ENCODE results near the gene LILRA2. TPM values are rescaled to one million over a fixed set of nuclear protein-coding genes. Genes with fewer than 3 reads are reported as not detected.

The LILRA2 gene
- total RNA-seq, 1 experiment from 2014 or later = not detected

DNA sequence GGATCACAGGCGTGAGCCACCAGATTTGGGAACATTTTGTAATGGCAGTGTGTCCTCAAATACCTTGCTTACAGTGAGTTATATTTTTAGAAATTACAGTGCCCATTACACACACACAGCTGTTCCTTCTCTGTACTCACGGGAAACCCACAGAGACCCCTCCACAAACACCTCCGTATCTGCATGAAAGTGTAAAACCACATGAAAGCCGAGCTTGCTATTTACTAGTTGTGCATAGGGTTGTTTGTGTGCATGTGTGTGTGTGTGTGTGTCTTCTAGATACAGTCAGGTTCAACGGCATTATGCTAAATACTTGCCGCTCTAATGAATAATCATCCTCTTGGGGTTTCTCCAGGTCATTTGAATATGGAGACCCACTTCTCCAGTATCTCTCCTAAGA is 22.3 kb upstream of the LILRA2 start:
- BruUV-seq (replicated peaks) = no TSS peak
- H3K4me3 Mint-ChIP-seq (ENCODE audit: unreplicated experiment) = no peak overlapping the region
- no peak overlapping the region for H3K27ac Mint-ChIP-seq (ENCODE audit: unreplicated experiment)
- POLR2A ChIA-PET = no interaction called here
- Histone ChIP-seq H3K4me1 (no peaks in the 10 kb centered on the region), H3K27me3 (replicated peaks; ENCODE audit: control insufficient read depth, insufficient read depth, low read length) (no peaks in the 10 kb centered on the region), H3K9me3 (no peaks in the 10 kb centered on the region), H3K4me3 (ENCODE audit: low read depth, low read length) (no peak overlapping the region), H3K36me3 (ENCODE audit: control insufficient read depth, insufficient read depth, low read length) (no peaks in the 10 kb centered on the region)
- peaks cover 12% of the 10 kb centered on the region for H3K9me3 Mint-ChIP-seq (ENCODE audit: unreplicated experiment)
- TF ChIP-seq, protein P1, sequence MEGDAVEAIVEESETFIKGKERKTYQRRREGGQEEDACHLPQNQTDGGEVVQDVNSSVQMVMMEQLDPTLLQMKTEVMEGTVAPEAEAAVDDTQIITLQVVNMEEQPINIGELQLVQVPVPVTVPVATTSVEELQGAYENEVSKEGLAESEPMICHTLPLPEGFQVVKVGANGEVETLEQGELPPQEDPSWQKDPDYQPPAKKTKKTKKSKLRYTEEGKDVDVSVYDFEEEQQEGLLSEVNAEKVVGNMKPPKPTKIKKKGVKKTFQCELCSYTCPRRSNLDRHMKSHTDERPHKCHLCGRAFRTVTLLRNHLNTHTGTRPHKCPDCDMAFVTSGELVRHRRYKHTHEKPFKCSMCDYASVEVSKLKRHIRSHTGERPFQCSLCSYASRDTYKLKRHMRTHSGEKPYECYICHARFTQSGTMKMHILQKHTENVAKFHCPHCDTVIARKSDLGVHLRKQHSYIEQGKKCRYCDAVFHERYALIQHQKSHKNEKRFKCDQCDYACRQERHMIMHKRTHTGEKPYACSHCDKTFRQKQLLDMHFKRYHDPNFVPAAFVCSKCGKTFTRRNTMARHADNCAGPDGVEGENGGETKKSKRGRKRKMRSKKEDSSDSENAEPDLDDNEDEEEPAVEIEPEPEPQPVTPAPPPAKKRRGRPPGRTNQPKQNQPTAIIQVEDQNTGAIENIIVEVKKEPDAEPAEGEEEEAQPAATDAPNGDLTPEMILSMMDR (IDR thresholded peaks at IDR 0.05; ENCODE audit: insufficient read depth in 1 of 2, low read depth in 1 of 2, low read length in 1 of 2, severe bottlenecking in 1 of 2, unreplicated experiment in 1 of 2) = no peak
- DNase-seq = no peak
- H3K36me3 Mint-ChIP-seq (ENCODE audit: insufficient read depth, unreplicated experiment) = no peaks in the 10 kb centered on the region
- intact Hi-C loops (cut with micrococcal nuclease; ENCODE audit: unreplicated experiment) = no loop called here
- CTCF ChIA-PET = no interaction called here
- H3K4me1 Mint-ChIP-seq (ENCODE audit: low read depth, unreplicated experiment) = no peaks in the 10 kb centered on the region
- H3K27me3 Mint-ChIP-seq (ENCODE audit: insufficient read depth, unreplicated experiment) = peaks cover 2% of the 10 kb centered on the region

DNA sequence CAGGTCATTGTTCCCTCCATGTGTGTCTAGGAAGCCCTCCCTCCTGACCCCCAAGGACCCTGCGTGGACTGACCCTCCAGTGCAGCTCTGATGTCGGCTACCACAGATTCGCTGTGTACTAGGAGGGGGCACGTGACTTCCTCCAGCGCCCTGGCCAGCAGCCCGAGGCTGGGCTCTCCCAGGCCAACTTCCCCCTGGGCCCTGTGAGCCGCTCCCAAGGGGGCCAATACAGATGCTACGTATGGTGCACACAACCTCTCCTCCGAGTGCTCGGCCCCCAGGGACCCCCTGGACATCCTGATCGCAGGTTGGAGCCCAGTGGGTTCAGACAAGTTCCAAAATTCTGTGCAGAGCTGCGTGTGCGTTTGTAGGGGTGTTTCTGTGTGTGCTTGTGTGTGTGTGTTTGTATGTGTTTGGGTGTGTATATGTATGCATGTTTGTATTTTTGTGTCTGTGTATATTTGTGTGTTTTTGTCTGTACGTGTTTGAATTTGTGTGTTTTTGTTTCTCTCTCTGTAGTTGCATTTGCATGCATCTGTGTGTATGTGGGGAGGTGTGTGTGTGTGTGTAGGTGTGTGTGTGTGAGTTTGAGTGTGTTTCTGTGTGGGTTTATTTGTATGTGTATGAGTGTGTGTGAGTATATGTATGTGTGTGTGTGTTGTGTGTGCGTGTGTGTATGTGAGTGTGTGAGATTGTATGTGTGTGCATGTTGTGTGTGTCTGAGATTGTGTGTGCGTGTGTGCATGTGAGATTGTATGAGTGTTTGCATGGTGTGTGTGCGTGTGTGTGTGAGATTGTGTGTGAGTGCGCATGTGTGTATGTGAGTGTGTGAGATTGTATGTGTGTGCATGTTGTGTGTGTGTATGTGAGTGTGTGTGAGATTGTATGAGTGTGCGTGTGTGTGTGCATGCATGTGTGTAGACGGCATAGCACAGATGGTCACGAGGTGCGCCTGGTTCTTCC is 21.4 kb upstream of the LILRA2 start:
- intact Hi-C loops (cut with micrococcal nuclease; ENCODE audit: unreplicated experiment) = no loop called here
- Mint-ChIP-seq H3K4me1 (ENCODE audit: low read depth, unreplicated experiment) (no peaks in the 10 kb centered on the region), H3K27ac (ENCODE audit: unreplicated experiment) (no peak overlapping the region), H3K36me3 (ENCODE audit: insufficient read depth, unreplicated experiment) (no peaks in the 10 kb centered on the region), H3K9me3 (ENCODE audit: unreplicated experiment) (peaks cover 12% of the 10 kb centered on the region), H3K27me3 (ENCODE audit: insufficient read depth, unreplicated experiment) (peaks cover 2% of the 10 kb centered on the region), H3K4me3 (ENCODE audit: unreplicated experiment) (no peak overlapping the region)
- BruUV-seq (replicated peaks) = no TSS peak
- TF ChIP-seq, protein P1 (IDR thresholded peaks at IDR 0.05; ENCODE audit: insufficient read depth in 1 of 2, low read depth in 1 of 2, low read length in 1 of 2, severe bottlenecking in 1 of 2, unreplicated experiment in 1 of 2) = no peak
- ChIA-PET POLR2A (interaction anchor here (0.6 kb wide), 1 partner anchor 130 kb away, joined by 3 read pairs; no protein-coding TSS in a partner anchor), CTCF (no interaction called here)
- no peak for DNase-seq
- no peaks in the 10 kb centered on the region for H3K4me1 ChIP-seq
- no peaks in the 10 kb centered on the region for H3K36me3 ChIP-seq (ENCODE audit: control insufficient read depth, insufficient read depth, low read length)
- H3K27me3 ChIP-seq (replicated peaks; ENCODE audit: control insufficient read depth, insufficient read depth, low read length) = no peaks in the 10 kb centered on the region
- no peaks in the 10 kb centered on the region for H3K9me3 ChIP-seq
- H3K4me3 ChIP-seq (ENCODE audit: low read depth, low read length) = no peak overlapping the region

DNA sequence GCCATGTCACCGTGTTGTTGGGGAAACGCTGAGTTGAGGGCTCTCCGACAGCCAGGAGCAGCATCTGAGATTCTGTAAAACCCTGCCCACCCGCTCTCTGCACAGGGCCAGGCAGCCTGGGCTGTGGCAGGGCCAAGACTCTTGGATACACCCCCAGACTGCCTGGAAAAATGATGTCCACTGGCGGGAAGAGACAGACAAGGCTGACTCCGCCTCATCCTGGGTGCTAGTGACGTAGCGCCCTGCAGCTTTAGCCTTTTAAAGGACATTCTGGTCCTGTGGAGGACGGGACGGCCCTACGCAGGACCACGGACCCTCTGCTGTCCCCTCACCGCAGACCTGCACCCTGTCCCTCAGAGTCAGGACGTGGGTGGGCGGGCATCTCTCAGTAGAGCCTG is 20.7 kb upstream of the LILRA2 start:
- Histone ChIP-seq H3K4me1 (no peaks in the 10 kb centered on the region), H3K36me3 (ENCODE audit: control insufficient read depth, insufficient read depth, low read length) (no peaks in the 10 kb centered on the region), H3K27me3 (replicated peaks; ENCODE audit: control insufficient read depth, insufficient read depth, low read length) (no peaks in the 10 kb centered on the region), H3K9me3 (no peaks in the 10 kb centered on the region), H3K4me3 (ENCODE audit: low read depth, low read length) (no peak overlapping the region)
- Mint-ChIP-seq H3K27me3 (ENCODE audit: insufficient read depth, unreplicated experiment) (peaks cover 2% of the 10 kb centered on the region), H3K4me1 (ENCODE audit: low read depth, unreplicated experiment) (no peaks in the 10 kb centered on the region), H3K36me3 (ENCODE audit: insufficient read depth, unreplicated experiment) (no peaks in the 10 kb centered on the region), H3K9me3 (ENCODE audit: unreplicated experiment) (peaks cover 12% of the 10 kb centered on the region), H3K27ac (ENCODE audit: unreplicated experiment) (no peak overlapping the region), H3K4me3 (ENCODE audit: unreplicated experiment) (no peak overlapping the region)
- intact Hi-C loops (cut with micrococcal nuclease; ENCODE audit: unreplicated experiment) = no loop called here
- DNase-seq = no peak
- ChIA-PET POLR2A (no interaction called here), CTCF (no interaction called here)
- no TSS peak for BruUV-seq (replicated peaks)
- TF ChIP-seq, protein P1 (IDR thresholded peaks at IDR 0.05; ENCODE audit: insufficient read depth in 1 of 2, low read depth in 1 of 2, low read length in 1 of 2, severe bottlenecking in 1 of 2, unreplicated experiment in 1 of 2) = no peak
